Activated B cell treated with CpG ODN at 0.5 μM for 24 hours (primary cell): Measurements from ENCODE around the gene WDR53. TPM values are rescaled to one million over a fixed set of nuclear protein-coding genes. Genes with fewer than 3 reads are reported as not detected.
"Not testable (repeated sequence)": the region's sequence is repeated elsewhere in the genome, so short reads cannot be mapped to it uniquely, and the experiment has no call there.

Source experiments
- ATAC-seq: fragments of 200-7000 bp; cut with Tn5 transposase; one replicate; pipeline ENCODE4 v1.10.0; 2021; ENCODE audit warnings: low read depth, mild to moderate bottlenecking, moderate library complexity
- CTCF ChIA-PET: fragments of 350-600 bp; sonication (Branson Sonifier 250); formaldehyde crosslinking; loops from one replicate; lab custom pipeline; 2021; ENCODE audit warnings: antibody characterized with exemption; lab: Charles Lee
- POLR2A ChIA-PET: fragments of 350-600 bp; sonication (Branson Sonifier 250); formaldehyde crosslinking; loops from one replicate; lab custom pipeline; 2021; ENCODE audit warnings: antibody characterized with exemption; lab: Charles Lee
- DNase-seq: peaks from one replicate; pipeline ENCODE4 v3.0.0; 2022
- H3K27ac Mint-ChIP-seq: one replicate; pipeline ENCODE4 v1.8.0; 2020; ENCODE audit warnings: mixed read lengths
- H3K27me3 Mint-ChIP-seq: one replicate; pipeline ENCODE4 v1.8.0; 2021; ENCODE audit warnings: mixed read lengths
- H3K36me3 Mint-ChIP-seq: one replicate; pipeline ENCODE4 v1.8.0; 2021; ENCODE audit warnings: low read depth, mixed read lengths
- H3K4me1 Mint-ChIP-seq: one replicate; pipeline ENCODE4 v1.8.0; 2021; ENCODE audit warnings: mixed read lengths
- H3K4me3 Mint-ChIP-seq: one replicate; pipeline ENCODE4 v1.8.0; 2020; ENCODE audit warnings: mild to moderate bottlenecking, mixed read lengths
- H3K9me3 Mint-ChIP-seq: one replicate; pipeline ENCODE4 v1.8.0; 2020; ENCODE audit warnings: mixed read lengths
- CTCF ChIP-seq: fragments of 200-600 bp; IDR thresholded peaks from one replicate; pipeline ENCODE4 v1.8.0; 2022; ENCODE audit warnings: antibody characterized with exemption, mild to moderate bottlenecking
- intact Hi-C: fragments of 100-400 bp; cut with micrococcal nuclease; formaldehyde crosslinking; loops from one replicate; pipeline ENCODE4 v1.15.1; 2024
- total RNA-seq: library from RNA; stranded (reverse); gene quantifications from 2 replicates; pipeline ENCODE4 v1.2.3, GENCODE V29; 2022

WDR53 gene
- total RNA-seq, 1 donor from 2014 or later, result 14.3 TPM

- ChIA-PET POLR2A (interaction anchor here (0.6 kb wide), 1 partner anchor 575 kb away, joined by 4 read pairs; no protein-coding TSS in a partner anchor), CTCF (interaction anchor here (1.5 kb wide), 1 partner anchor 14 kb away, joined by 3 read pairs; no protein-coding TSS in a partner anchor)
- Mint-ChIP-seq H3K27ac (no peak overlapping the region), H3K9me3 (peaks cover 23% of the 10 kb centered on the region), H3K36me3 (peaks cover 6% of the 10 kb centered on the region), H3K4me1 (peaks cover 9% of the 10 kb centered on the region), H3K27me3 (no peaks in the 10 kb centered on the region), H3K4me3 (no peak overlapping the region)
- intact Hi-C loops, result no loop called here
- TF ChIP-seq CTCF, result no peak
- DNase-seq, result no peak
- no peak for ATAC-seq
Measured at GRCh38 chr3:196523841-196524240, 44.5 kb downstream of the WDR53 start.

DNA sequence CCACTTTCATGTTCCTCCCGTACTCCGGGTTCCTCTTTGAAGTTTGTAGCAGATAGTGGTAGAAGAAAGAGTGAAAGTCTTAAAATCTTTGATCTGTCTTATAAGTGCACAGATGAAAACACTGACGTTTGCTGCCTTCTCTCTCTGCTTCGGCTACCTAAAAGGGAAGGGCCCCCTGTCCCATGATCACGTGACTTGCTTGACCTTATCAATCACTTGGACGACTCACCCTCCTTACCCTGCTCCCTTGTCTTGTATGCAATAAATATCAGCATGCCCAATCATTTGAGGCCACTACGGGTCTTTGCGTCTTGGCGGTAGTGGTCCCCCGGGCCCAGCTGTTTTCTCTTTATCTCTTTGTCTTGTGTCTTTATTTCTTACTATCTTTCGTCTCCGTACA is 47.1 kb downstream of the WDR53 start:
- H3K27me3 Mint-ChIP-seq, POLR2A ChIA-PET, intact Hi-C loops, H3K4me1 Mint-ChIP-seq, DNase-seq, H3K36me3 Mint-ChIP-seq, H3K4me3 Mint-ChIP-seq, ATAC-seq, H3K27ac Mint-ChIP-seq: not testable (repeated sequence)
- CTCF ChIA-PET, result interaction anchor here (1.1 kb wide), 1 partner anchor 31 kb away, joined by 3 read pairs; no protein-coding TSS in a partner anchor
- peaks cover 28% of the 10 kb centered on the region for H3K9me3 Mint-ChIP-seq

GRCh38 chr3:196519718-196520082 is 48.7 kb downstream of the WDR53 start:
- DNase-seq, result no peak
- H3K27me3 Mint-ChIP-seq, result no peaks in the 10 kb centered on the region
- ChIA-PET POLR2A (no interaction called here), CTCF (no interaction called here)
- H3K27ac Mint-ChIP-seq, result no peak overlapping the region
- TF ChIP-seq CTCF, result no peak
- ATAC-seq, result no peak
- peaks cover 39% of the 10 kb centered on the region for H3K9me3 Mint-ChIP-seq
- H3K36me3 Mint-ChIP-seq, result peaks cover 11% of the 10 kb centered on the region
- no peak overlapping the region for H3K4me3 Mint-ChIP-seq
- intact Hi-C loops, result no loop called here
- H3K4me1 Mint-ChIP-seq, result no peaks in the 10 kb centered on the region

- ChIA-PET POLR2A (no interaction called here), CTCF (no interaction called here)
- Mint-ChIP-seq H3K9me3 (peaks cover 41% of the 10 kb centered on the region), H3K27ac (no peak overlapping the region), H3K4me1 (no peaks in the 10 kb centered on the region), H3K36me3 (peaks cover 11% of the 10 kb centered on the region), H3K27me3 (no peaks in the 10 kb centered on the region), H3K4me3 (no peak overlapping the region)
- intact Hi-C loops, result no loop called here
- no peak for TF ChIP-seq CTCF
- no peak for DNase-seq
- ATAC-seq, result no peak
Measured at GRCh38 chr3:196518966-196519717, 49.2 kb downstream of the WDR53 start.

- no peaks in the 10 kb centered on the region for H3K4me1 Mint-ChIP-seq
- TF ChIP-seq CTCF, result no peak
- peaks cover 46% of the 10 kb centered on the region for H3K9me3 Mint-ChIP-seq
- no peak overlapping the region for H3K27ac Mint-ChIP-seq
- intact Hi-C loops, result no loop called here
- DNase-seq (no peak), ATAC-seq (no peak)
- no peak overlapping the region for H3K4me3 Mint-ChIP-seq
- H3K27me3 Mint-ChIP-seq, result no peaks in the 10 kb centered on the region
- H3K36me3 Mint-ChIP-seq, result peaks cover 11% of the 10 kb centered on the region
- CTCF ChIA-PET, result no interaction called here
- POLR2A ChIA-PET, result no interaction called here
Measured at GRCh38 chr3:196517919-196518318, 50.4 kb downstream of the WDR53 start.
